T-helper 22 cell (primary cell): ENCODE results near the gene OSBPL2.

Source experiments
- DNase-seq: peaks from one replicate; pipeline ENCODE4 v3.0.0-alpha.2; 2020; ENCODE audit warnings: low read depth

OSBPL2 gene

GRCh38 chr20:62285151-62285550 is 46.8 kb downstream of the OSBPL2 start:
- no peak for DNase-seq

DNA sequence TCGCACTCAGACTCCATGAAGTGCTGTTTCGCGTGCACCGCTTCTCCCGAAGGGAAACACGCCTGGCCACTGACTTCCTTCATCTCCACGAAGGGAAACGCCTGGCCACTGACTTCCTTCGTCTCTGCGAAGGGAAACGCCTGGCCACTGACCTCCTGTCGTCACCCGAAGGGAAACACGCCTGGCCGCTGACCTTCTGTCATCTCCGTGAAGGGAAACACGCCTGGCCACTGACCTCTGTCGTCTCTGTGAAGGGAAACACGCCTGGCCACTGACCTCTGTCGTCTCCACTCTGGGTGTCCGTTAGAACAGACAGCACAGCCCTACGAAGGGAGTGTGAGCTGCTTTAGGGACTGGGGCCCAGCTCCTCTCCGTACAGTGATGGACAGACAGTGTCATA is 47.4 kb downstream of the OSBPL2 start:
- no peak for DNase-seq

DNA sequence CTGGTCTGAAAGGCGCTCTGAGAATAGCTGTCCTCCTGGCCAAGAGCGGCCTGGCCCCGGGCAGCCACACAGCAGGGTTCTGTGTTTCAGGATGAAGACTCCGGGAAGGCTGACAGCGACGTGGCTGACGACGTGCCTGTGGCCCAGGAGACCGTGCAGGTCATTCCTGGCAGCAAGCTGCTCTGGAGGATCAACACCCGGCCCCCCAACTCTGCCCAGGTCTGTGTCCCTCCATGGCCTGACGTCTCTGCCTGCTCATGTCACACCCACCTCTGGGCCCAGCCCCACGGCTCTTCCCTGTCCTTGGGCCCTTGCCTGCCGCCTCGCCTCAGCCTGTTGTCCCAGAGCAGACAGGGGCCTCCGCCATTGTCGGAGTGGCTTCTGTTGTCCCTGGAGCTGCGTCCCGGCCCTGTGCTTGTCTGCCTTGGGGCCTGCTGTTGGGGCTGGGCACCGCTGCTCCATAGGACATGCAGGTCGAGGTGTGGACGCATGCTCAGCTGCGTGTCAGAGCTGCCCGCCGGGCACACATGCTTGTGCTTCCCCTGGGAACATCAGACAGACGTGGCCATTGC is 48.3 kb downstream of the OSBPL2 start:
- no peak for DNase-seq

- no peak for DNase-seq
These were observed 48.8 kb downstream of the OSBPL2 start for GRCh38 chr20:62287129-62287528.

DNA sequence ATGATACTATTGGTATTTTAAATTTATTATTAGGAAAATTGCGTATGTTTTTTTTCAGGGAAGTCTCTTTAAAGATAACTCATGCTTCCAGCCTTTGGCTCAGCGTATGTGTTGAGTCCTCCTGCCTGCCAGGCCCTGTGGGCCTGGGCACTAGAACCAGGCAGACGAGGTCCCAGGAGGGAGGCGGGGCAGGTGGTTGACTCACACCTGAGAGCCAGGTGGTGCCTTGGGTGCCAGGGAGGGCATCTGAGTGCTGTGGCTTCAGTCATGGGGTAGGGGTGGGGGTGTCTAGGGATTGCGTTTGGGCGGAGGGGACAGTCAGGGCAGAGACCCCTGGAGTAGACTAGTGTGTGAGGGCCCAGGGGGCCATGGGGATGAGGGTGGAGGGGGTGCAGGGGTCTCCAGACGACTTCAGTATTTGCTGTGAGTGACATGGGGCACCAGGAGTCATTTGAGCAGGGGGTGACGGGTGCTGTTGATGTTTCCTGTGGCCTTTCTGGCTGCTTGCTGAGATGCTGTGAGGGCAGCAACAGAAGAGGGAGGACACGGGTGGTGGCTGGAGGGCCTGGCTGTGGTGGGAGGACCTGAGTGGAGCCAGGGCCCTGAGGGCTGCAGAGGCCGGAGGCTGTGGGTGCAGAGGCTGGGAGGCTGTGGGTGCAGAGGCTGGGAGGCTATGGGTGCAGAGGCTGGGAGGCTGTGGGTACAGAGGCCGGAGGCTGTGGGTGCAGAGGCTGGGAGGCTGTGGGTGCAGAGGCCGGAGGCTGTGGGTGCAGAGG is 49.6 kb downstream of the OSBPL2 start:
- DNase-seq, result no peak

GRCh38 chr20:62288535-62289105 is 50.3 kb downstream of the OSBPL2 start:
- DNase-seq, result no peak

DNA sequence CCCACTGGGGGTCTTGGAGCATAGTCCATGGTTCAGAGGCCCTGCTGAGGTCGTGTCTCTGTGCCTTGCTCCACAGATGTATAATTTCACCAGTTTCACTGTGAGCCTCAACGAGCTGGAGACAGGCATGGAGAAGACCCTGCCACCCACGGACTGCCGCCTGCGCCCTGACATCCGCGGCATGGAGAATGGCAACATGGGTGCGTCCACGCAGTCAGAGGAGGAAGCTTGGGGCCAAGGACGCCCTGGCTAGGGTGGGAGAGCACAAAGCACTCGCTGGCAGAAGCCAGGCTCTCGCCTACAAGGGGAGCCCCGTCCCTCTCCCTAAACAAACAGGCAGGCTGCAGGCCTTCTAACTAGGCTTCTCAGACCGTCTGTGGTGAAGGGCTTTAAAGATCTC is 50.8 kb downstream of the OSBPL2 start:
- DNase-seq, result no peak

DNA sequence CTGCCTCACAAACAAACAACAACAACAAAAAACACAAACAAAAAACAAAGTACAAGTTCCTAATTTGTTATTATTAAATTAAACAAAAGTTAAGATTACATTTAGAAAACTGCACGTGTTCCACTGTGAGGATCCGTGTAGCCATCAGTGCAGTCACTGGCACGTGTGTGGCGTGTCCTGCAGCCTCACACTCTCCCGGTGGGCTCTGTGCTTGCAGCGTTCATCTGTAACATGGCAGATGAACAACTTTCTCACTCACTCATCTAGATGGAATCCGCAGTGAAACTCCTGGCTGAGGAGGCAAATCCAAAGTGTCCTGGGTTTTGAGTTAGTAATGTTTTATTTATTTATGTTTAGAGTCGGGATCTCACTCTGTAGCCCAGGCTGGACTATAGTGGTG is 51.6 kb downstream of the OSBPL2 start:
- no peak for DNase-seq

GRCh38 chr20:62291251-62292066 is 53.1 kb downstream of the OSBPL2 start:
- DNase-seq, result no peak

- no peak for DNase-seq
These were observed 53.8 kb downstream of the OSBPL2 start for GRCh38 chr20:62292108-62292507.

- DNase-seq, result no peak
These were observed 54.9 kb downstream of the OSBPL2 start for GRCh38 chr20:62293111-62293784.

- DNase-seq, result no peak
These were observed 55.6 kb downstream of the OSBPL2 start for GRCh38 chr20:62293946-62294345.

DNA sequence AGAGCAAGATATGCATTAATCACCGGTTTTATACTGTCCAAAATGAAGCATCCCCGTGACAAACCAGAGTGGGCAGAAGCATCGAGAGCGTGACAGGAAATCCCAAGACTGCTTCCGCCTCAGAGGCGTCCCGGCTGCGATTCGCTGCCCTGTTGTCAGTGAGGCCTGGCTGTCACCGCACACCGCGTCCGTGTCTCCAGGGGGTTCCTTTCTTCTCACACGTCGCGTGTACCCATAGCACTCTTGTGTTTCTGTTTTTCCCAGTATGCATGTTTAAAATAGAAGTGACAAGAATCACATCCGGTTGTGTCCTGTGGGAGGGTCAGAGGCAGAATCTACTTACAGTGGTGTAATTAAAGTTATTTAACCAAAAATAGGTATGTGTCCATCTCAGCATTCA is 56.2 kb downstream of the OSBPL2 start:
- DNase-seq, result no peak

DNA sequence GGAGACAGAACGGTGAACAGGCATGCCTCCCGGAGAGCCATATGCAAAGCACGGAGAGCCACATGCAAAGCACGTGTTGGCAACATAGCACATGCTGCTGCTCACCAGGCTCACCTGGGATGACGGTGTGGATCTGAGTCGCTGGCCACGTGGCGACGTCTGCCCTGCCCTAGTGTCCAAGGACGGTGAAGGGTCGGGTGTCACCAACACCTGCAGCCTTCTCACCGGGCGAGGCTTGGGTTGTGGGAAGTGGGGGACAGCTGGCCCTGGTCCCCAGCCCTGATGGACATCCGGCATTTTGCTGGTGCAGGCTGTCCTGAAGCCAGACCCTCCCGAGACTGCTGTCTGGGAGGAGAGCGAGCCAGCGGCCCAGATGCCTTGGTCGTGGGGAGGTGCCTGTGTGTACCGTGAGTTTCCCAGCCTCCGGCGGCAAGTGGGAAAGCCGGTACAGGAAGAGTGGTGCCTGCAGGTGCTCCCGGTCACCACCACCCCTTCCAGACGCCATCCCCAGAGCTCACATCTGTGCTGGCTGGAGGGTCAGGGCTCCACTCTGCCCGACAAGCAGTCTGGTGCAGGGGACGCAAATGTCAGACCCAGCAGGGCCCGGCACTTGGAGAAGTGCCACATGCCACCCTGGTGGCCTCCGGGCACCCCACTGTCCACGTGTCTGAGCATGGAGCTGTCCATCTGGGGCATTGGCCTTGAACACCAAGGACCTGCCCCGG is 58.6 kb downstream of the OSBPL2 start:
- no peak for DNase-seq

DNA sequence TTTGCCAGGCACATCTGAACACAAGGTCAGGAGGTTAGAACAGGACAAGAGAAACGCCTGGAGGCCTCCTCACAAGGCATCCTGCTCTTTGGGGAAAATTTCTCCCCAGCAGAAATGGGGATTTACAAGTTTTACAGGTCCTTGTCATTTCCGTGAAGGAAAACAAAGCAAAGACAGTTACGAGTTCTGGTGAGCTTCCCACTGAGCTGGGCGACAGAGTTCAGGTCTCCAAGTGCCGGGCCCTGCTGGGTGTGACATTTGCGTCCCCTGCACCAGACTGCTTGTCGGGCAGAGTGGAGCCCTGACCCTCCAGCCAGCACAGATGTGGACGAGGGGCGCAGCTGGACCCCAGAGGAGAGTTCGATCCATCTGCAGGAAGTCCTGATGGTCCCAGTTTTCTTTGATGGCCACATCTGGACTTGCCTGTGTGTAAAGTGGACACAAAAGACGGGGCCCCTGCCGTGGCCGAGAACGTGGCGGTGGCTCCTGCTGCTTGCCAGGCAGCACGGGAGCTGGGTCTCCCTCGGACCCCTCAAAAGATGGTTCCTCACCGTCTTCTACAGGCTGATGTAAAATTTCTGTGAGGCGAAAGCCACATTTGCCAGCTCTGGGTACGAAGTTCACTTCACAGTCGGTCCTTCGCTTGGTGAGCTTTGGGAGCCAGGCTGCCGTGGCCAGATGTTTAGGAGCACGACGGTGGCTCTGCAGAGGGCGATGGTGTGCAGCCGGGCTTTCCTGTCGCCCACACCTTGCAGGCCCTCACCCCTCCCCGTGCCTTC is 59.3 kb downstream of the OSBPL2 start:
- DNase-seq, result no peak

GRCh38 chr20:62298577-62299249 is 60.4 kb downstream of the OSBPL2 start:
- no peak for DNase-seq

GRCh38 chr20:62299666-62300236 is 61.4 kb downstream of the OSBPL2 start:
- DNase-seq, result no peak

- no peak for DNase-seq
These were observed 62.0 kb downstream of the OSBPL2 start for GRCh38 chr20:62300319-62300718.

DNA sequence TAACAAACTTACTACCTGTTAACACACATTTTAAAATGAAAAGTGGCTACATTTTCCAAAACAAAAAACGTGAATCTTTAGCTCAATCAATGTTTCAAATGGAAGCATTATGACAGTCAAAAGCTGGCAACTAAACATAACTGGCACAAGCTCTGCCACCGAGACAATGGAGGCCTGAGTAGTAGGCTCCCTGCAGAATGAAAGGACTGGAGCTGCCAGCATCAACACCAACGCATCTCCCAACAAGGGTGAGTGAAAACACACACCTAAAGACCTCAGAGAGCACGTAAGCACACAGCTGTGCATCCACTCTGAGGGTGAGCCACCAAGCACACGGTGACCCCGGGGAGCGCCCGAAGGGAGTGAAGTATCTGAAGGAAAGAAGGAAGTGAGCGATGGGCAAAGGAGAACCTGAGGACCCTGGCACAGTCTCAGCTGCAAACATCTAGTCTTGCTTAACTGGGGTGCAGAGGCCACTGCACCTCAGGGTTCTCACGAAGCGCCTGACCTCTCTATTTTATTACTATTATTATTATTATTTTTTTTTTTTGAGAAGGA is 62.9 kb downstream of the OSBPL2 start:
- no peak for DNase-seq
